GM12865 (cell line): Measurements from ENCODE around the gene SERPINB1.

ENCODE experiments used
- DNase-seq: peaks from one replicate; pipeline ENCODE4 v3.0.0; 2010; ENCODE audit warnings: low read depth
- H3K4me3 ChIP-seq: 2 replicates; pipeline ENCODE4 v1.5.1; 2011; ENCODE audit warnings: mild to moderate bottlenecking, low read depth, low read length, control low read depth
- CTCF ChIP-seq: IDR thresholded peaks from 2 replicates; pipeline ENCODE4 v1.5.1; 2011; ENCODE audit warnings: low read length, control low read depth, low read depth, inconsistent platforms; ENCODE audit not compliant: insufficient read depth; ENCODE audit errors: missing control alignments

SERPINB1 gene

GRCh38 chr6:2796861-2797260, 44.8 kb downstream of the SERPINB1 start:
- no peak overlapping the region for H3K4me3 ChIP-seq
- TF ChIP-seq CTCF, result no peak
- no peak for DNase-seq

GRCh38 chr6:2795956-2796355, 45.7 kb downstream of the SERPINB1 start:
- TF ChIP-seq CTCF, result no peak
- H3K4me3 ChIP-seq, result no peak overlapping the region
- no peak for DNase-seq

GRCh38 chr6:2795162-2795561, 46.5 kb downstream of the SERPINB1 start:
- no peak for DNase-seq
- no peak for TF ChIP-seq CTCF
- no peak overlapping the region for H3K4me3 ChIP-seq

GRCh38 chr6:2794171-2794730, 47.4 kb downstream of the SERPINB1 start:
- TF ChIP-seq CTCF, result no peak
- H3K4me3 ChIP-seq, result no peak overlapping the region
- no peak for DNase-seq

- H3K4me3 ChIP-seq, result no peak overlapping the region
- no peak for TF ChIP-seq CTCF
- peak; percentile 28 for DNase-seq
These were observed 48.0 kb downstream of the SERPINB1 start for GRCh38 chr6:2793534-2794151.

- TF ChIP-seq CTCF, result no peak
- no peak overlapping the region for H3K4me3 ChIP-seq
- no peak for DNase-seq
These were observed 49.1 kb downstream of the SERPINB1 start for GRCh38 chr6:2792330-2793110.
